Measurements from ENCODE around the gene NAIF1. TPM values are rescaled to one million over a fixed set of nuclear protein-coding genes. Genes with fewer than 3 reads are reported as not detected.

Gene NAIF1
- total and polyA plus RNA-seq, 2 experiments from 2014 or later: 4.9 to 5.5 TPM

DNA sequence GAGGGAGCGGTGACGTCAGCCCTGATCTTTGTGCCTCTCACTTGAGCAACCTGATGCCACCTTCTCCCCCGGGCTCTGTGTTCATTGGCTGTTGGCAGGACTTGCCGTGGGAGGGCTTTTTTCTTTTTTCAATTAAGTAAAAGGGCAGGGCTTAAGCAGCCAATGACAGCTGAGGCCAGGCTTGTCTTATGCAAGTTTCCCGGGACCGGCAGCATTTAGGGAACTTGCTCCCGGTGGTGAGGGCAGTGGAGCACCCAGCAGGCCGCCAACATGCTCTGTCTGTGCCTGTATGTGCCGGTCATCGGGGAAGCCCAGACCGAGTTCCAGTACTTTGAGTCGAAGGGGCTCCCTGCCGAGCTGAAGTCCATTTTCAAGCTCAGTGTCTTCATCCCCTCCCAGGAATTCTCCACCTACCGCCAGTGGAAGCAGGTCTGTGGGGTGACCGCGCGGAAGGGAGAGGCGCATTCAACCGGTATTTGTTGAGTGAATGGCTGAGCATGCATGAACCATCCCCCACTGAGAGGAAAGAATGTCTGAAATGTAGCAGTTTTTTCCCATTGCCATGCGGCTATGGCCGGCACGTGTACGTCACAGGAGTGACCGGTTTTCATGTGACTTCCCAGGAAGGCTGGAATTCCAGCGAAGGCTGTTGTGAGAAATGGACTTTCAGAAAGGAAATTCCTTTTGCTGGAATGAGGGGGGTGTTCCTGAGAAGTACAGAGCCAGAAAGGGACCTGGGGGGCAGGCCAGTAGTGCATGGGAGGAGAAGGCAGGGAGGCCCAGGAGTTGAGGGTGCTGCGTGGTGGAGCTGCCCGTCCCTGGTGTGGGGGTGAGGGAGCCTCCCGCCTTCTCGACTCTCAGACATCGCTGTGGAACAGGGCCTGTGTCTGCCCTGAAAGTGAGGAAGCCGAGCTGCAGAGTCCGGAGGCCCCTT lies 31.4 kb upstream of the NAIF1 start:
- peaks cover 31% of the 10 kb centered on the region for H3K36me3 Mint-ChIP-seq (ENCODE audit: low read depth)

More for the DNA sequence above, 31.4 kb upstream of the NAIF1 start:
- Histone ChIP-seq H3K27ac (ENCODE audit: low read depth) (peak overlapping the region; percentile 95), H3F3A (replicated peaks; ENCODE audit: low read depth) (peaks cover 12% of the 10 kb centered on the region; the same call in 1 of the 2 replicates), H3K9me2 (ENCODE audit: insufficient read depth) (no peaks in the 10 kb centered on the region), H4K20me1 (replicated peaks; ENCODE audit: insufficient read depth) (peaks cover 23% of the 10 kb centered on the region), H3K27me3 (ENCODE audit: insufficient read depth) (no peaks in the 10 kb centered on the region), H3K4me1 (ENCODE audit: insufficient read depth) (peaks cover 35% of the 10 kb centered on the region), H3K4me2 (peak overlapping the region; percentile 75), H3K36me3 (ENCODE audit: insufficient read depth) (no peaks in the 10 kb centered on the region; the same call in 1 of the 2 replicates), H2AFZ (no peak overlapping the region), H3K4me3 (peak overlapping the region; percentile 52), H3K79me2 (replicated peaks; ENCODE audit: insufficient read depth) (peaks cover 54% of the 10 kb centered on the region)
- ATAC-seq (peak; percentile 87), DNase-seq (ENCODE audit: low spot score) (peak; percentile 99)
- peak overlapping the region; percentile 100 for H3K27ac Mint-ChIP-seq
- TF ChIP-seq CTCF (conservative IDR thresholded peaks at IDR 0.05; ENCODE audit: low read depth in 2 of 2) (no peak), EZH2phosphoT487 (IDR thresholded peaks at IDR 0.05; ENCODE audit: unreplicated experiment) (no peak), POLR2AphosphoS5 (IDR thresholded peaks at IDR 0.05; ENCODE audit: low read depth) (peak; percentile 95), CREB1 (CRISPR knock-in tag; IDR thresholded peaks at IDR 0.05; ENCODE audit: low read depth) (peak; percentile 89)
- TF ChIP-seq, protein P1, sequence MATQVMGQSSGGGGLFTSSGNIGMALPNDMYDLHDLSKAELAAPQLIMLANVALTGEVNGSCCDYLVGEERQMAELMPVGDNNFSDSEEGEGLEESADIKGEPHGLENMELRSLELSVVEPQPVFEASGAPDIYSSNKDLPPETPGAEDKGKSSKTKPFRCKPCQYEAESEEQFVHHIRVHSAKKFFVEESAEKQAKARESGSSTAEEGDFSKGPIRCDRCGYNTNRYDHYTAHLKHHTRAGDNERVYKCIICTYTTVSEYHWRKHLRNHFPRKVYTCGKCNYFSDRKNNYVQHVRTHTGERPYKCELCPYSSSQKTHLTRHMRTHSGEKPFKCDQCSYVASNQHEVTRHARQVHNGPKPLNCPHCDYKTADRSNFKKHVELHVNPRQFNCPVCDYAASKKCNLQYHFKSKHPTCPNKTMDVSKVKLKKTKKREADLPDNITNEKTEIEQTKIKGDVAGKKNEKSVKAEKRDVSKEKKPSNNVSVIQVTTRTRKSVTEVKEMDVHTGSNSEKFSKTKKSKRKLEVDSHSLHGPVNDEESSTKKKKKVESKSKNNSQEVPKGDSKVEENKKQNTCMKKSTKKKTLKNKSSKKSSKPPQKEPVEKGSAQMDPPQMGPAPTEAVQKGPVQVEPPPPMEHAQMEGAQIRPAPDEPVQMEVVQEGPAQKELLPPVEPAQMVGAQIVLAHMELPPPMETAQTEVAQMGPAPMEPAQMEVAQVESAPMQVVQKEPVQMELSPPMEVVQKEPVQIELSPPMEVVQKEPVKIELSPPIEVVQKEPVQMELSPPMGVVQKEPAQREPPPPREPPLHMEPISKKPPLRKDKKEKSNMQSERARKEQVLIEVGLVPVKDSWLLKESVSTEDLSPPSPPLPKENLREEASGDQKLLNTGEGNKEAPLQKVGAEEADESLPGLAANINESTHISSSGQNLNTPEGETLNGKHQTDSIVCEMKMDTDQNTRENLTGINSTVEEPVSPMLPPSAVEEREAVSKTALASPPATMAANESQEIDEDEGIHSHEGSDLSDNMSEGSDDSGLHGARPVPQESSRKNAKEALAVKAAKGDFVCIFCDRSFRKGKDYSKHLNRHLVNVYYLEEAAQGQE (IDR thresholded peaks at IDR 0.05; ENCODE audit: unreplicated experiment): no peak
- no peaks in the 10 kb centered on the region for H3K9me3 Mint-ChIP-seq
- H3K4me1 Mint-ChIP-seq: peaks cover 65% of the 10 kb centered on the region
- peaks cover 25% of the 10 kb centered on the region for H3K27me3 Mint-ChIP-seq (ENCODE audit: insufficient read depth, low read depth, poor library complexity)
- H3K4me3 Mint-ChIP-seq: peak overlapping the region; percentile 96

Data from GM23338 (cell line).